Measurements from ENCODE around the gene SEZ6.

The SEZ6 gene

GRCh38 chr17:28949185-28950016 is 56.4 kb downstream of the SEZ6 start:
- DNase-seq (ENCODE audit: low spot score): peak; percentile 52
- Histone ChIP-seq H4K8ac (ENCODE audit: low read depth, low read length) (no peak overlapping the region), H3K27me3 (ENCODE audit: control insufficient read depth in 3 of 3, insufficient read depth in 3 of 3, low read depth in 1 of 3, low read length in 3 of 3) (no peaks in the 10 kb centered on the region), H3K14ac (ENCODE audit: low read length) (peak overlapping the region; percentile 39), H3K18ac (ENCODE audit: low read length) (peak overlapping the region; percentile 89), H3K27ac (replicated peaks; ENCODE audit: low read length) (peak overlapping the region; percentile 86), H3K79me1 (ENCODE audit: low read depth, low read length) (peaks cover 8% of the 10 kb centered on the region), H2BK12ac (ENCODE audit: low read length) (peak overlapping the region; percentile 10), H2BK15ac (ENCODE audit: low read length) (peak overlapping the region; percentile 60), H2BK120ac (ENCODE audit: low read depth, low read length) (peak overlapping the region; percentile 27), H3K9ac (ENCODE audit: low read depth, low read length, poor library complexity) (peak overlapping the region; percentile 94), H3K36me3 (replicated peaks in 1 of 2; ENCODE audit: control insufficient read depth in 2 of 2, insufficient read depth in 2 of 2, low read length in 2 of 2) (peaks cover 0 to 40% of the 10 kb centered on the region in 2 donors), H3K9me3 (replicated peaks in 1 of 2; ENCODE audit: control insufficient read depth in 2 of 2, insufficient read depth in 1 of 2, low read depth in 1 of 2, low read length in 2 of 2) (no peaks in the 10 kb centered on the region), H2AFZ (ENCODE audit: low read length) (peak overlapping the region; percentile 65), H3K23ac (ENCODE audit: low read depth, low read length, poor library complexity) (peak overlapping the region; percentile 44), H3K4me3 (ENCODE audit: low read length in 2 of 2) (peak overlapping the region; percentile 89 to 96), H3K4me2 (ENCODE audit: insufficient read depth, low read length, poor library complexity, severe bottlenecking) (peak overlapping the region; percentile 91), H2AK5ac (ENCODE audit: low read depth, low read length) (peak overlapping the region; percentile 54), H4K91ac (ENCODE audit: low read depth, low read length, poor library complexity) (no peak overlapping the region), H2BK5ac (ENCODE audit: low read length) (peak overlapping the region; percentile 79), H3K4me1 (ENCODE audit: control insufficient read depth in 2 of 2, insufficient read depth in 1 of 2, low read depth in 1 of 2, low read length in 2 of 2) (peaks cover 4 to 10% of the 10 kb centered on the region in 2 donors), H3K4ac (ENCODE audit: low read length) (no peak overlapping the region)
- no CpG with 5 or more reads among the region's 61 CpGs for WGBS, 2 donors (ENCODE audit: extremely low coverage in 2 of 2, insufficient read length in 2 of 2, insufficient replicate concordance in 1 of 2)

DNA sequence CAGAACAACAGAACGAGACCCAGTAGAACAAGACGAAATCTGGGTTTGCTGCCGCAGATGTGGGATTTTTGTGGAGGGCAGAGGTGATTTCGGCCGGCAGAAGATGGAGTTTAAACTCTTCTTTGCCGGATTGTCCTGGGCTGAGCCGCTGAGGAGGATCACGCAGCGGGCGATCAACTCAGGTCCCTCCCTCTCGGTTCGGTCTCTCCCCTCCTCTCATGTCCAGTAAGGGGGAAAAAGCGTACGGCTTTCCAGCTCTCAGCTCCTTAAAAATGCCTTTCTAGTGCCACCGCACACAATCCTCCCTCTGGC is 57.0 kb downstream of the SEZ6 start:
- no peak overlapping the region for H3K23ac ChIP-seq (ENCODE audit: low read depth, low read length, poor library complexity)
- H2BK5ac ChIP-seq (ENCODE audit: low read length): peak overlapping the region; percentile 79
- H4K8ac ChIP-seq (ENCODE audit: low read depth, low read length): no peak overlapping the region
- no peak overlapping the region for H2AK5ac ChIP-seq (ENCODE audit: low read depth, low read length)
- peaks cover 8% of the 10 kb centered on the region for H3K79me1 ChIP-seq (ENCODE audit: low read depth, low read length)
- peaks cover 4 to 10% of the 10 kb centered on the region in 2 donors for H3K4me1 ChIP-seq (ENCODE audit: control insufficient read depth in 2 of 2, insufficient read depth in 1 of 2, low read depth in 1 of 2, low read length in 2 of 2)
- no peaks in the 10 kb centered on the region for H3K27me3 ChIP-seq (ENCODE audit: control insufficient read depth in 3 of 3, insufficient read depth in 3 of 3, low read depth in 1 of 3, low read length in 3 of 3)
- peak overlapping the region; percentile 81 for H3K18ac ChIP-seq (ENCODE audit: low read length)
- peak overlapping the region; percentile 86 for H3K27ac ChIP-seq (replicated peaks; ENCODE audit: low read length)
- no peaks in the 10 kb centered on the region for H3K9me3 ChIP-seq (replicated peaks in 1 of 2; ENCODE audit: control insufficient read depth in 2 of 2, insufficient read depth in 1 of 2, low read depth in 1 of 2, low read length in 2 of 2)
- H3K36me3 ChIP-seq (replicated peaks in 1 of 2; ENCODE audit: control insufficient read depth in 2 of 2, insufficient read depth in 2 of 2, low read length in 2 of 2): peaks cover 0 to 46% of the 10 kb centered on the region in 2 donors
- no peak overlapping the region for H2BK15ac ChIP-seq (ENCODE audit: low read length)
- H2BK120ac ChIP-seq (ENCODE audit: low read depth, low read length): no peak overlapping the region
- no peak overlapping the region for H3K4ac ChIP-seq (ENCODE audit: low read length)
- H4K91ac ChIP-seq (ENCODE audit: low read depth, low read length, poor library complexity): no peak overlapping the region
- peak overlapping the region; percentile 91 for H3K4me2 ChIP-seq (ENCODE audit: insufficient read depth, low read length, poor library complexity, severe bottlenecking)
- H2BK12ac ChIP-seq (ENCODE audit: low read length): no peak overlapping the region
- WGBS, 2 donors (ENCODE audit: extremely low coverage in 2 of 2, insufficient read length in 2 of 2, insufficient replicate concordance in 1 of 2): no CpG with 5 or more reads among the region's 15 CpGs
- peak overlapping the region; percentile 89 to 96 for H3K4me3 ChIP-seq (ENCODE audit: low read length in 2 of 2)
- H2AFZ ChIP-seq (ENCODE audit: low read length): peak overlapping the region; percentile 65
- peak overlapping the region; percentile 85 for H3K9ac ChIP-seq (ENCODE audit: low read depth, low read length, poor library complexity)
- DNase-seq (ENCODE audit: low spot score): peak; percentile 58
- H3K14ac ChIP-seq (ENCODE audit: low read length): no peak overlapping the region

DNA sequence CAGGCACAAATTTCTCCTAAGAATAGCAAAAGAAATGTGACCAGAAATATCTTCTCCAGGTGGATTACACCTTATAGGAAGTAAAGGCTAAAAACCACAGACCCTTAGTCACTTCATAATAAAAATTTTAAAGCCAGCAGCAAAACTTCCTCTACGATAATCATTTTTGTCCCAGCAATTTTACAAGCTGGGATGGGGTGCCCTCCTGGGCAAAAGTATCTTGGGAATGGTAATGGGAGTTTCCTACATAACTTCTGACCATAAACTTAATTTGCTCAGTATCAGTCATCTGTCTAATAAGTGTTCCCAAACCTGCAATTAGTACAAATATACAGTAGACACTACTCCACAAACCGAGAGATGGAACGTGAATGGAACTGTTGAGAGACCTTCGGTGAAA is 57.5 kb downstream of the SEZ6 start:
- Histone ChIP-seq H2AFZ (ENCODE audit: low read length) (no peak overlapping the region), H2BK12ac (ENCODE audit: low read length) (no peak overlapping the region), H3K4ac (ENCODE audit: low read length) (no peak overlapping the region), H3K9me3 (replicated peaks in 1 of 2; ENCODE audit: control insufficient read depth in 2 of 2, insufficient read depth in 1 of 2, low read depth in 1 of 2, low read length in 2 of 2) (peaks cover 0 to 4% of the 10 kb centered on the region in 2 donors), H3K18ac (ENCODE audit: low read length) (no peak overlapping the region), H3K27ac (replicated peaks; ENCODE audit: low read length) (peak overlapping the region; percentile 86), H3K36me3 (replicated peaks in 1 of 2; ENCODE audit: control insufficient read depth in 2 of 2, insufficient read depth in 2 of 2, low read length in 2 of 2) (peaks cover 0 to 51% of the 10 kb centered on the region in 2 donors), H3K4me3 (ENCODE audit: low read length in 2 of 2) (peak overlapping the region; percentile 89 to 96), H3K23ac (ENCODE audit: low read depth, low read length, poor library complexity) (no peak overlapping the region), H2BK5ac (ENCODE audit: low read length) (no peak overlapping the region), H4K8ac (ENCODE audit: low read depth, low read length) (no peak overlapping the region), H2BK120ac (ENCODE audit: low read depth, low read length) (no peak overlapping the region), H2BK15ac (ENCODE audit: low read length) (no peak overlapping the region), H3K4me2 (ENCODE audit: insufficient read depth, low read length, poor library complexity, severe bottlenecking) (peak overlapping the region; percentile 91), H3K27me3 (ENCODE audit: control insufficient read depth in 3 of 3, insufficient read depth in 3 of 3, low read depth in 1 of 3, low read length in 3 of 3) (no peaks in the 10 kb centered on the region), H3K79me1 (ENCODE audit: low read depth, low read length) (peaks cover 8% of the 10 kb centered on the region), H2AK5ac (ENCODE audit: low read depth, low read length) (no peak overlapping the region), H3K4me1 (ENCODE audit: control insufficient read depth in 2 of 2, insufficient read depth in 1 of 2, low read depth in 1 of 2, low read length in 2 of 2) (peaks cover 4 to 10% of the 10 kb centered on the region in 2 donors), H3K14ac (ENCODE audit: low read length) (no peak overlapping the region), H4K91ac (ENCODE audit: low read depth, low read length, poor library complexity) (no peak overlapping the region), H3K9ac (ENCODE audit: low read depth, low read length, poor library complexity) (no peak overlapping the region)
- DNase-seq (ENCODE audit: low spot score): no peak
- no CpG with 5 or more reads among the region's 4 CpGs for WGBS, 2 donors (ENCODE audit: extremely low coverage in 2 of 2, insufficient read length in 2 of 2, insufficient replicate concordance in 1 of 2)

- H3K27ac ChIP-seq (replicated peaks; ENCODE audit: low read length): no peak overlapping the region
- peaks cover 0 to 58% of the 10 kb centered on the region in 2 donors for H3K36me3 ChIP-seq (replicated peaks in 1 of 2; ENCODE audit: control insufficient read depth in 2 of 2, insufficient read depth in 2 of 2, low read length in 2 of 2)
- no peak overlapping the region for H2BK15ac ChIP-seq (ENCODE audit: low read length)
- WGBS, 2 donors (ENCODE audit: extremely low coverage in 2 of 2, insufficient read length in 2 of 2, insufficient replicate concordance in 1 of 2): no CpG with 5 or more reads among the region's 3 CpGs
- no peak overlapping the region for H3K4me2 ChIP-seq (ENCODE audit: insufficient read depth, low read length, poor library complexity, severe bottlenecking)
- no peak overlapping the region for H2BK120ac ChIP-seq (ENCODE audit: low read depth, low read length)
- no peak overlapping the region for H3K14ac ChIP-seq (ENCODE audit: low read length)
- no peak overlapping the region for H2AK5ac ChIP-seq (ENCODE audit: low read depth, low read length)
- H3K4ac ChIP-seq (ENCODE audit: low read length): no peak overlapping the region
- no peak overlapping the region for H4K8ac ChIP-seq (ENCODE audit: low read depth, low read length)
- no peak overlapping the region for H2BK12ac ChIP-seq (ENCODE audit: low read length)
- peaks cover 0 to 4% of the 10 kb centered on the region in 2 donors for H3K9me3 ChIP-seq (replicated peaks in 1 of 2; ENCODE audit: control insufficient read depth in 2 of 2, insufficient read depth in 1 of 2, low read depth in 1 of 2, low read length in 2 of 2)
- no peak overlapping the region for H3K23ac ChIP-seq (ENCODE audit: low read depth, low read length, poor library complexity)
- H2AFZ ChIP-seq (ENCODE audit: low read length): no peak overlapping the region
- H3K18ac ChIP-seq (ENCODE audit: low read length): no peak overlapping the region
- H3K79me1 ChIP-seq (ENCODE audit: low read depth, low read length): peaks cover 6% of the 10 kb centered on the region
- H4K91ac ChIP-seq (ENCODE audit: low read depth, low read length, poor library complexity): no peak overlapping the region
- H3K4me3 ChIP-seq (ENCODE audit: low read length in 2 of 2): no peak overlapping the region
- H3K27me3 ChIP-seq (ENCODE audit: control insufficient read depth in 3 of 3, insufficient read depth in 3 of 3, low read depth in 1 of 3, low read length in 3 of 3): no peaks in the 10 kb centered on the region
- DNase-seq (ENCODE audit: low spot score): no peak
- no peak overlapping the region for H2BK5ac ChIP-seq (ENCODE audit: low read length)
- peaks cover 2 to 8% of the 10 kb centered on the region in 2 donors for H3K4me1 ChIP-seq (ENCODE audit: control insufficient read depth in 2 of 2, insufficient read depth in 1 of 2, low read depth in 1 of 2, low read length in 2 of 2)
- no peak overlapping the region for H3K9ac ChIP-seq (ENCODE audit: low read depth, low read length, poor library complexity)
These were observed 58.2 kb downstream of the SEZ6 start for GRCh38 chr17:28947639-28948038.

All from neuronal stem cell (in vitro differentiated cells).